ENCODE results near the gene KCNQ4. TPM values are rescaled to one million over a fixed set of nuclear protein-coding genes. Genes with fewer than 3 reads are reported as not detected.

Gene KCNQ4
- total and polyA plus RNA-seq, 2 of the 13 experiments (the other 11 are each of a cell fraction or from before 2014, with no cell fraction given) = 0.02 to 0.09 TPM

DNA sequence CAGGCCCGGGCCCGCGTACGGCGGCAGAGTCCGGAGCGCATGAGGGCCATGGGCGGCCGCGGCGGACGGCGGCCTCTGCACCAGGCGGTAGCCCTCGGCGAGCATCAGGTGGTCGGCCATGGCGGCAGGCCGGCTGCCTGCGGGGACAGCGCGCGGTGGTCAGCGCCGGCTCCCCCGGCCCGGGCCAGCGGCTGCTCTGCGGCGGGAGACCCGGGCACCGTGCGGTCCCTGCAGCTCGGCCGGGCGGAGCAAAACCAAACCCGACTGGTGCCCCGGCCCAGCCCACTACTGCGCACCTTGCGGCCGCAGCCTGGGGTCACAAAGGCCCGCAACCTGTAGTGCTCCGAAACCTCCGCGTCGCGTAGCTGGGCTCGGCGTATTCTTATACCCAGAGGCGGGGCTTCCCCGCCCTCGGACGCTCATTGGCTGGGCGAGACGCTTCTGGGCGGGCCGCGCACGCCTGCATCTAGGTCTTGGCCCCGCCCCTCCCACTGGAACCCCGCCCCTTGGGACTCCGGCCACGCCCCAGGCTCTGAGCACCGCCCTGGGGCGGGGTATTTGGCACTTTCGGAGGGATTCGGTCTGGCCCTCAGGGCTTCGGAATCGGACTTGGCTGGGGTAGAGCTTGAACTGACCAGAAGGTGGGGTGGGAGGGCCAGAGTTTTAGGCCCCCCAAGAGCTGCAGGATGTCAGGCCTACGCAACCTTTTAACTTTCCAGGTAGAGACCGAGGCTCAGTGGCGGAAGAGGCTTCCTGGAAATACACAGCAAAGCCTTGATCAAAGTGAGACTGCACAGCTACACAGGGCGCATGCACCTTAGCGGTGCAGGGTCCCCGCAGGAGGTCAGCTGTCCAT is 78.6 kb downstream of the KCNQ4 start, which contains the start of gene CITED4 (continued):
- TF ChIP-seq, protein P1, sequence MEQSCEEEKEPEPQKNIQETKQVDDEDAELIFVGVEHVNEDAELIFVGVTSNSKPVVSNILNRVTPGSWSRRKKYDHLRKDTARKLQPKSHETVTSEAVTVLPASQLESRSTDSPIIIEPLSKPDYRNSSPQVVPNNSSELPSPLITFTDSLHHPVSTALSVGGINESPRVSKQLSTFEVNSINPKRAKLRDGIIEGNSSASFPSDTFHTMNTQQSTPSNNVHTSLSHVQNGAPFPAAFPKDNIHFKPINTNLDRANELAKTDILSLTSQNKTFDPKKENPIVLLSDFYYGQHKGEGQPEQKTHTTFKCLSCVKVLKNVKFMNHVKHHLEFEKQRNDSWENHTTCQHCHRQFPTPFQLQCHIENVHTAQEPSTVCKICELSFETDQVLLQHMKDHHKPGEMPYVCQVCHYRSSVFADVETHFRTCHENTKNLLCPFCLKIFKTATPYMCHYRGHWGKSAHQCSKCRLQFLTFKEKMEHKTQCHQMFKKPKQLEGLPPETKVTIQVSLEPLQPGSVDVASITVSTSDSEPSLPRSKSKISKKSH (CRISPR knock-in tag; IDR thresholded peaks at IDR 0.05; ENCODE audit: borderline replicate concordance) = peak; percentile 81; the same call in 1 of the 2 replicates
- TF ChIP-seq ZNF7 (CRISPR knock-in tag; IDR thresholded peaks at IDR 0.05) = peak; percentile 58; the same call in 1 of the 2 replicates
- no peak for TF ChIP-seq ZNF317 (CRISPR knock-in tag; IDR thresholded peaks at IDR 0.05)
- 0 out of 4 replicates have a peak, but pooled peaks of 1 of the 2 experiments have one; percentile 40 for TF ChIP-seq KLF16 (CRISPR knock-in tag; IDR thresholded peaks at IDR 0.05)
- TF ChIP-seq SAP130 (CRISPR knock-in tag; IDR thresholded peaks at IDR 0.05; ENCODE audit: low read depth) = peak; percentile 80
- TF ChIP-seq TP53 (CRISPR knock-in tag; conservative IDR thresholded peaks at IDR 0.05) = no peak
- peak; percentile 43; the same call in 1 of the 2 replicates for TF ChIP-seq ZNF431 (CRISPR knock-in tag; IDR thresholded peaks at IDR 0.05; ENCODE audit: borderline replicate concordance, low read depth)
- peak; percentile 83 for TF ChIP-seq NFYC (CRISPR knock-in tag; IDR thresholded peaks at IDR 0.05)
- peak; percentile 54; the same call in 1 of the 2 replicates for TF ChIP-seq POGZ (CRISPR knock-in tag; IDR thresholded peaks at IDR 0.05)
- TF ChIP-seq SP4 (CRISPR knock-in tag; IDR thresholded peaks at IDR 0.05) = peak; percentile 97
- TF ChIP-seq ZNF446 (CRISPR knock-in tag; IDR thresholded peaks at IDR 0.05) = 0 out of 2 replicates have a peak, but pooled peaks have one; percentile 18
- TF ChIP-seq, protein P2, sequence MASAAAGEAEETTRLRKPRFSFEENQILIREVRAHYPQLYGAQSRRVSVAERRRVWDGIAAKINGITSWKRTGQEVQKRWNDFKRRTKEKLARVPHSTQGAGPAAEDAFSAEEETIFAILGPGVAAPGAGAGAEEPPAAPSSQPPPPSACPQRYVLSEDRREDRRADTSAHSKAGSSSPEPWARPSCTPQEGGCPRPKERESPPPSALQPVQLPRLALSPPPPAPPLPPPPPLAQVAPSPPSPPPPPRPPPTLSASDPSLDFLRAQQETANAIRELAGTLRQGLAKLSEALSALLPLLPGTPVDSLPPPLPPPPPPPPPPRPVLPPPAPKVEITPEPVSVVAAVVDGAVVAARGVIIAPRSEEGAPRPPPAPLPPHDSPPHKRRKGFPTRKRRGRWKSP (CRISPR knock-in tag; IDR thresholded peaks at IDR 0.05) = peak; percentile 77; the same call in 1 of the 2 replicates
- TF ChIP-seq MYC (CRISPR knock-in tag; IDR thresholded peaks at IDR 0.05; ENCODE audit: borderline replicate concordance) = peak; percentile 12; the same call in 1 of the 2 replicates
- peak; percentile 71; the same call in 1 of the 2 replicates for TF ChIP-seq YEATS4 (CRISPR knock-in tag; IDR thresholded peaks at IDR 0.05; ENCODE audit: borderline replicate concordance)
- TF ChIP-seq GATAD2A (CRISPR knock-in tag; IDR thresholded peaks at IDR 0.05) = peak; percentile 55
- TF ChIP-seq, protein P3, sequence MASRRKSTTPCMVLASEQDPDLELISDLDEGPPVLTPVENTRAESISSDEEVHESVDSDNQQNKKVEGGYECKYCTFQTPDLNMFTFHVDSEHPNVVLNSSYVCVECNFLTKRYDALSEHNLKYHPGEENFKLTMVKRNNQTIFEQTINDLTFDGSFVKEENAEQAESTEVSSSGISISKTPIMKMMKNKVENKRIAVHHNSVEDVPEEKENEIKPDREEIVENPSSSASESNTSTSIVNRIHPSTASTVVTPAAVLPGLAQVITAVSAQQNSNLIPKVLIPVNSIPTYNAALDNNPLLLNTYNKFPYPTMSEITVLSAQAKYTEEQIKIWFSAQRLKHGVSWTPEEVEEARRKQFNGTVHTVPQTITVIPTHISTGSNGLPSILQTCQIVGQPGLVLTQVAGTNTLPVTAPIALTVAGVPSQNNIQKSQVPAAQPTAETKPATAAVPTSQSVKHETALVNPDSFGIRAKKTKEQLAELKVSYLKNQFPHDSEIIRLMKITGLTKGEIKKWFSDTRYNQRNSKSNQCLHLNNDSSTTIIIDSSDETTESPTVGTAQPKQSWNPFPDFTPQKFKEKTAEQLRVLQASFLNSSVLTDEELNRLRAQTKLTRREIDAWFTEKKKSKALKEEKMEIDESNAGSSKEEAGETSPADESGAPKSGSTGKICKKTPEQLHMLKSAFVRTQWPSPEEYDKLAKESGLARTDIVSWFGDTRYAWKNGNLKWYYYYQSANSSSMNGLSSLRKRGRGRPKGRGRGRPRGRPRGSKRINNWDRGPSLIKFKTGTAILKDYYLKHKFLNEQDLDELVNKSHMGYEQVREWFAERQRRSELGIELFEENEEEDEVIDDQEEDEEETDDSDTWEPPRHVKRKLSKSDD (CRISPR knock-in tag; IDR thresholded peaks at IDR 0.05; ENCODE audit: low read depth) = peak; percentile 59; the same call in 1 of the 2 replicates
- TF ChIP-seq, protein P4, sequence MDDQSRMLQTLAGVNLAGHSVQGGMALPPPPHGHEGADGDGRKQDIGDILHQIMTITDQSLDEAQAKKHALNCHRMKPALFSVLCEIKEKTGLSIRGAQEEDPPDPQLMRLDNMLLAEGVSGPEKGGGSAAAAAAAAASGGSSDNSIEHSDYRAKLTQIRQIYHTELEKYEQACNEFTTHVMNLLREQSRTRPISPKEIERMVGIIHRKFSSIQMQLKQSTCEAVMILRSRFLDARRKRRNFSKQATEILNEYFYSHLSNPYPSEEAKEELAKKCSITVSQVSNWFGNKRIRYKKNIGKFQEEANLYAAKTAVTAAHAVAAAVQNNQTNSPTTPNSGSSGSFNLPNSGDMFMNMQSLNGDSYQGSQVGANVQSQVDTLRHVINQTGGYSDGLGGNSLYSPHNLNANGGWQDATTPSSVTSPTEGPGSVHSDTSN (CRISPR knock-in tag; IDR thresholded peaks at IDR 0.05; ENCODE audit: borderline replicate concordance) = no peak
- 0 out of 2 replicates have a peak, but pooled peaks have one; percentile 30 for TF ChIP-seq SALL2 (CRISPR knock-in tag; IDR thresholded peaks at IDR 0.05)
- peak; percentile 37; the same call in 1 of the 2 replicates for TF ChIP-seq ZNF34 (CRISPR knock-in tag; IDR thresholded peaks at IDR 0.05; ENCODE audit: borderline replicate concordance)
- no peak for TF ChIP-seq REPIN1 (CRISPR knock-in tag; IDR thresholded peaks at IDR 0.05; ENCODE audit: borderline replicate concordance, low read depth)
- TF ChIP-seq POLR2AphosphoS5 (IDR thresholded peaks at IDR 0.05; ENCODE audit: low read depth, low read length) = peak; percentile 97
- peak; percentile 16; the same call in 1 of the 2 replicates for TF ChIP-seq RFX5 (IDR thresholded peaks at IDR 0.05; ENCODE audit: low read depth, low read length)
- peak; percentile 61; the same call in 1 of the 2 replicates for TF ChIP-seq SRY (CRISPR knock-in tag; IDR thresholded peaks at IDR 0.05)

Measured in HepG2 (cell line).